C1 segment of cervical spinal cord (tissue), 14 donors: ENCODE results near the gene PTPRB.

Experiments
- DNase-seq, 14 donors: peaks; one replicate each; lab custom pipeline; 2025; lab: John Stamatoyannopoulos, UW

The PTPRB gene

GRCh38 chr12:70643939-70644338, 6.7 kb upstream of the PTPRB start:
- DNase-seq: no peak

DNA sequence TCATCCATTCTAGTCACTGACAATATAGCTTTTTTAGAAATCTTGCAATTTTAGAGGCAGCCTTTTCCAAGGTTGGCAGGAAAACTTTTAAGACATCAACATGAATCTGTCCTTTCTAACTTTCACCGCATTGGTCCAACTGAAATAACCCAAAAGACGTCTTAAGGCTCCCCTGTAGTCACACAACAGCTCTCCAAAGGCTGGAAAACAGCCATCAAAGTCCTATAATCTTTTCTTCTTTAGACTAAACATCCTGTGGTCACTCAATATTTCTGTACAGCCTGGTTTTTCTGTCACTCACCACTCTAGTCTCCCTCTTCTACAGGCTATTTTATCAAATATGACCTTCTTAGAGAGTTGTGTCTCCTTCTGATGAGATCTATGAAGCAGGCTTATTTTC, 4.5 kb upstream of the PTPRB start:
- no peak for DNase-seq

- no peak for DNase-seq
Observed at GRCh38 chr12:70640901-70641300, 3.7 kb upstream of the PTPRB start.

DNA sequence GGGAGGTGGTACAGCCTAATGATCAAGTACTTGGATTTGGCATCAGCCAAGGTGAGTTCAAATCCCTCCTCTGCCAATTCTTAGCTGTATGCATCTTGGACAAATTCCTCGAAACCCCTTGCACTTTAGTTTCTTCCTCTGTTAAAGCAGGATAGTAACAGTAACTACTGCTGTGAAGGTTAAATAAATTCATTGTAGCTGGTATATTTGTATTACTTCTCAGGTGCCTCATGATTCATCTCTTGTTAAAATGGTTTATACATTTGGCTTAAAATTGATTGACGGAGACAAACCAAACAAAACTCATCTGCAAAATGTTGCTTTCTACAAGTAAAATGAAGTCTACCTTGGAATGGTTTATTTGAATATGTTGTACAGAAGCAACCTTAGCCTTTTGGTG, 2.3 kb upstream of the PTPRB start:
- DNase-seq: no peak

DNA sequence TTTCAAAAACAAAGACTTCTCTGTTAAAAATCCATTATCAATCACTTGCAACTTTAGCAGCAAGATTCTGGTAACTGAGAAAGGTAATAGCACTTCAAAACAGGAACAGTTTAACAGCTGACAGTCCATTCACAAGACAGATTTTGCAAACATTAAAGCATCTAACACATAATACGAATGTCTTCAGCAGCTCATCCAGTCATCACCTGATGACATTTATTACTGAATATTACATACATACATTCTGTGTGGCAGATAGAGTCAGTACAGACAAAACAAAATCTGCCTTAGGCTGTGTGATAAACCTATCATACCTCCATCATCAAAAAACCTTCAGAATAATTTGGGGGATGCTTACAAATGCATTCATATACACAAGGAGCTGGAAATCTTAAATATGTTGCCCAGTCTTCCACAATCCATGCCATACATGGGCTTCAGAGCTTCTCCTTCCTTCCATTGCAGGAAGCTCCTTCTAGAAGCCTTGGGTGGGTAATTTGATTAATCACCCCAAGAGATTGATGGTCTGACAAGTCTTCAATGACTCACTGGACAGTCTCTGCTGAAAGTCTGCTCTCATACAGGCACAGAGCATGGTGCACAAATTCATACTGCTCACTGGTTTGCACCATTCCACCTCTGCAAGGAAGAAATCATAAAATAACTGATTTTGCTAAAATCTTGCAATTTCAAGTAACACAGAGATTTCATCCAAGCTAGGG, 1.6 kb upstream of the PTPRB start:
- no peak for DNase-seq

DNA sequence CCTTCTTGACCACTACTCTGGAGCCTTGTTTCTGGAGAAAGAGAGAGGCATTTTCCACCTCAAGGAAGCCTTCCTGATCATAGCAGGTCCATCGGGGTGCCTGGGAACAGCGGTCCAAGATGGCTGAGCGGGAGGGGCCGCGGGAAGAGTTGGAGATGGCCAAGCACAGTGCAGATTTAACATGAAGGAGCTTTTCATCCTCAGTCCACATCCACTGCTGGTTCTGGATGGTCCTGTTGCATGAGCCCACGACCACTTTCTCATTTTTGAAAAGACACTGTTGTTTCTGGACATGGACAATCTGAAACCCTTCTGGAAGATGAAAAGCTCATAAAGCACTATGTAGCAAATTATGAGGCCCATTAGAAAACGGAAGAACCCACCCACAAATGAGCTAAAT, 1.5 kb downstream of the PTPRB start:
- no peak for DNase-seq

DNA sequence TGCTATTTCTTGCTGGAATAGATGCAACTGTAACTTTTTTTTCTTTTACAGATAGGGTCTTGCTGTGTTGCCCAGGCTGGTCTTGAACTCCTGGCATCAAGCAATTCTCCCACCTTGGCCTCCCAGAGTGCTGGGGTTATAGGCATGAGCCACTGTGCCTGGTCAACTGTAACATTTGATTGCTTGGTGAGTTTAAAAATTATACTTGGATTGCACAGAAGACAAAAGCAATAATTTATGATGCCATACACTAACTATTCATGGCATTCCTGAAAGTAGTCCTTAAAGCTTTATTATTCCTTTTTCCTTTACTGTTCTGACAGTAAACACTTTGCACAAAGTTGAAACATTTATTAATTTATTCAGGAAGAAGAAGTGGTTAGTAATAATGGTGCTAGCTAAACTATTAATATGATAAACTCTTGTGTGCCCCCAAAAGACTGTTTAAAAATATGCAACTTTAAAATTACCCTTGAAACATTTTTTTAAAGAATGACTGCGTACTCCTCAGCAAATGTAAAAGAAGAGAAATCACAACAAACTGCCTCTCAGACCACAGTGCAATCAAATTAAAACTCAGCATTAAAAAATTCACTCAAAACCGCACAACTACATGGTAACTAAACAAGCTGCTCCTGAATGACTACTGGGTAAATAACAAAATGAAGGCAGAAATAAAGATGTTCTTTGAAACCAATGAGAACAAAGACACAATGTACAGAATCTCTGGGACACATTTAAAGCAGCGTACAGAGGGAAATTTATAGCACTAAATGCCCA, 8.3 kb downstream of the PTPRB start:
- no peak for DNase-seq

DNA sequence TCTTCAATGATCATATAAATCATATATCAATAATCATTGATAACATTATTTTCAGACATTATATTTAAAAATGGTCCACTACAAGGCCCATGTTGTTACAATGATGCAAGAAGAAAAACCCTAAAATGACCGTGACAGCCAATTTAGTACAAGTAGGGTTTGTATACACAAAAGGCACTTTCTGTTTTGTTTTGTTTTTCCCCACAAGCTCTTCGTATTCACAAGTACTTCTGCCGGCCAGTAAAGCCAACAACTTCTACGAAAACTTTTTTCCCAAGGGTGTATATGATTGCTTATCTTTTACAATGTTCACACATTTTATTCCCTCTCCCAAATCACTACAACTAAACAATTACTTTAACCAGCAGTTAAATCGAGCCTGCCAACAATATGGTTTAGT, 9.6 kb downstream of the PTPRB start:
- no peak for DNase-seq

GRCh38 chr12:70626180-70626579, 11.0 kb downstream of the PTPRB start:
- no peak for DNase-seq

GRCh38 chr12:70619471-70620152, 17.6 kb downstream of the PTPRB start:
- no peak for DNase-seq

DNA sequence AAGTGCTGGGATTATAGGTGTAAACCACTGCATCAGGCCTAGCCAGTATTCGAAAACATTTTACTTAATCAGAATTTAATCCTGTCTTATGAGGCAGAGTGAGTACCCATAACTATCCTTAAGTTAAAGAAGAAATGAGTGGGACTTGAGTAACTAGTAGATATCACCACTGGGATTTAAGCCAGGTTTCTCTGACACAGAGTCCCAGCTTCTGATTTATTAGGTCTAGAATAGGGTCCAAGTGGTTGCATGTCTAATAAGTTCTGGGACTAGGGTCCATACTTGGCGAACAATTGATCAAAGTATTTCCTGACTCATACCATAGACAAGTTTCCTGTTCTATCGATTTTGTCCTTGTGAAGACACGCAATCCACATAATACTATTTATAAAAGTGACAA, 18.9 kb downstream of the PTPRB start:
- DNase-seq: no peak

- no peak for DNase-seq
Observed at GRCh38 chr12:70617450-70617849, 19.8 kb downstream of the PTPRB start.

GRCh38 chr12:70615174-70615866, 21.9 kb downstream of the PTPRB start:
- no peak for DNase-seq

DNA sequence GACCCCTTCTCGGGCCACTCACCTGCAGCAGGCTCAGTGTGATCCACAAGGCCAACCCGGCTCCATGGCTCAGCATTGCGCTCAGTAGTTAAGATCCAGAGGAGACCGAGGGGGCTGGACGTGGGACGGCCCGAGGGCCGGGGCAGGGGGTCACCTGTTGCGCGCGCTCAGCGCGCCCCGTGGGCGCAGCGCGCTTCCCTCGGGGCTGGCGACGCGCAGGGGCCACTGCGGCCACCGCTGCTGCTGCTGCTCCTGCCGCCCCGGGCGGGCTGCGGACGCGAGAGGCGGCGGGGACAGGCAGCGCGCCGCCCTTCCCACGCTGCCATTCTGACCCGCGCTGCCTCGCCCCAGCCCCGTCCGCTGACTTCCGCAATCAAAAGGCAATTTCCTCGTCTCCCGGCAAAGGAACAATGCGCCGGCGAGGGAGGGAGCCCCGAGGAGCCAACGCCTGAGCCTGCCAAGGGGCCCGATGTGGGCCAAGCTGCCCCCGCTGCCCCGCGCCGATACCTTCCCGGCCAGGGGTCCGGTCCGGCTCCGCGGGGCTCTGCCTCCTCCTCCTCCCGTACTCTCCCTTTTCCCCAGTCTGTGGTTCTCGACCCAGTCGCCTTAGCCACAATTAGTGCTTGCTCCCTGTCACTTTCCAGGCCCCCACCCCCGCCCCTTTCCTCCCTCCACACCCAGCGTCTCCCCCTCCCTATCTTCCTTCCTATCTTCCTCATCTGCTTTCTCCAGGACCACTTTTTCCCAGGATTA, 27.3 kb downstream of the PTPRB start:
- peak in 1 of 14 donors; percentile 32 for DNase-seq

GRCh38 chr12:70609203-70609602, 28.0 kb downstream of the PTPRB start:
- no peak for DNase-seq

- no peak for DNase-seq
Observed at GRCh38 chr12:70608184-70608583, 29.0 kb downstream of the PTPRB start.

DNA sequence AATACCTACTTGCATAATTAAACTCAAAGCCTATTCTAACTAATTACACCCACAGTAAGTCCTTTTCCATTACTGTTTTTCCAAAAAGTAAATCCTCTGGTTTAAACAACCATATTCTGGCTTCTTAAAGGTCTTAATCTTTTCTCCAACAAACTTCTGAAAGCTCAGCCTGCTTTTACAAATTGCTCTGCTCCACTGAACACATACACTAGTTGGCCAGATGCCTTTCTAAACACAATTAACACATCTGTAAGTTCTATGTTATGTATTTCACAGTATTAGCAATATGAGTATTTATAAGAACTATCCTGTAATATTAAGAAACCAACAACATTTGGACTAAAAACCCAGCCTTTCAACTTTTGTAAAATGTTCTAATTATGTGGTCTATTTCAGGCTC, 30.1 kb downstream of the PTPRB start:
- DNase-seq: no peak

GRCh38 chr12:70605976-70606375, 31.3 kb downstream of the PTPRB start:
- no peak for DNase-seq

DNA sequence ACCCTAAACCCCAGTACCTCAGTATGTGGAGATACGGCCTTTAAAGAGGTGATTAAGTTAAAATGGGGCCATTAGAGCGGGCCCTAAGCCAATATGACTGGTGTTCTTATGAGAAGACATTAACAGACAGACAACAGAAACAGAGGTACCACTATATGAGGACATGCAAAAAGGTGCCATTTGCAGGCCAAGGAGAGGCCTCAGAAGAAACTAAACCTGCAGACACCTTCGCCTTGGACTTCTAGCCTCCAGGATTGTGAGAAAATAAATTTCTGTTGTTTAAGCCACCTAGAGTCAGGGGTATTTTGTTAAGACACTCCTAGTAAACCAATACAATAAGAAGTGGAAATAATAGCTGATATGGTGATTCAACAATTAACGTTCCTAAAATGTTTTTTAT, 32.6 kb downstream of the PTPRB start:
- no peak for DNase-seq

GRCh38 chr12:70603044-70603443, 34.2 kb downstream of the PTPRB start:
- no peak for DNase-seq

DNA sequence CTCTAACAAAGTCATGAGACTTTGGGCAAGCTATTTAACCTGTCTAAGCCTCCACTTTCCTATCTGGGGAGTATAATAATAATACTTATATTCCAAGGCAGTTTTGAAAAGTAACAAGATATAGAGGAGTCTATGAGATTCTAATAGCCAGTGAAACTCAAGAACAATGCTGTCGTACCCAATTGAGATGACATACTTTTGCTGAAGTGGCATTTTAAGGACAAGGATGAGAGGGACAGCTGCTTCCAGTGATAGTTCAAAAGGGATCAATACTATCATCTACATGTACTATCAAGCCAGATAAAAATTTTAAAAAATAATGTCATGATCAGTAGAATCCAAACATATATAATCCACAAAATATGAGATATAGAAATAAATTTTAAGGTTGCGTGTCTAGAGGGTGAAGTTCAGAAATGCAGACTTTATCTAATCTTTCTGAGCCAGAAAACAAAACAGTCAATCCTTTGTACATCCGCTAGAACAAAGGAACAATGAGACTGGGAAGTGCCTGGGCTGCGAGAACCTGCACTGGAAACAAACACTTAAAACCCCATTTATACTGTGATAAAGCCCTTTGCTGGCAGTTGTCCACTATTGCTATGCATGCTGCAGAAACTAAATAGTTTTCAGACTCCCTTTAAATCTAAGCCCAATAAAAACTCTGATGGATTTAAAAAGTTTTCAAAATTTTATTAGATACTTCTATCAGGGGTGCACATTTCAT, 38.6 kb downstream of the PTPRB start:
- peak in 4 of 14 donors; percentile 6 to 40 (median 16) for DNase-seq
